NCI-H2107 (cell line): ENCODE measurements around the gene GMNN.
"Not testable (repeated sequence)": the region's sequence is repeated elsewhere in the genome, so short reads cannot be mapped to it uniquely, and the experiment has no call there.

Experiments used
- DNase-seq: peaks from one replicate; lab custom pipeline; 2025; lab: John Stamatoyannopoulos, UW

GMNN gene

GRCh38 chr6:24761851-24762250 lies 12.9 kb upstream of the GMNN start:
- no peak for DNase-seq

DNA sequence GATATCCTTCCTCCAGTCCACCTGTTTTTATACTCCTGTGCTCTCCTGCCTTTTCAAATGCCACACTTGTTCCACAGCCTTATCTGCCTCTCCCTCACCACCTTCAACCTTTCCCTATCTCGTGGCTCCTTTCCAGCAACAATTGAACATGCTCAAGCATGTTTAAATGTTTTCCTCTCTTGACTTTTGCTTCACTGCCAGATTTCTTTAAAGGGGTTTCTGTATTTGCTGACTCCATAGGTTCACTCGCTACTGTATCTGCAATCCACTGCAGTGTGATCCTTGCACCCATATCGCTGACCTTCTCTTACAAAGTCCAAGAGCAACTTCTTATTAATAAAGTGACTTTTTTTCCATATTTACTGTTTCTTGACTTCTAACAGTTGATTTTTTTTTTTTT lies 11.2 kb upstream of the GMNN start:
- DNase-seq: no peak

GRCh38 chr6:24764833-24765828 lies 9.6 kb upstream of the GMNN start:
- DNase-seq: not testable (repeated sequence)

GRCh38 chr6:24765968-24766367 lies 8.8 kb upstream of the GMNN start:
- not testable (repeated sequence) for DNase-seq

GRCh38 chr6:24766680-24767462 lies 7.9 kb upstream of the GMNN start:
- DNase-seq: no peak

DNA sequence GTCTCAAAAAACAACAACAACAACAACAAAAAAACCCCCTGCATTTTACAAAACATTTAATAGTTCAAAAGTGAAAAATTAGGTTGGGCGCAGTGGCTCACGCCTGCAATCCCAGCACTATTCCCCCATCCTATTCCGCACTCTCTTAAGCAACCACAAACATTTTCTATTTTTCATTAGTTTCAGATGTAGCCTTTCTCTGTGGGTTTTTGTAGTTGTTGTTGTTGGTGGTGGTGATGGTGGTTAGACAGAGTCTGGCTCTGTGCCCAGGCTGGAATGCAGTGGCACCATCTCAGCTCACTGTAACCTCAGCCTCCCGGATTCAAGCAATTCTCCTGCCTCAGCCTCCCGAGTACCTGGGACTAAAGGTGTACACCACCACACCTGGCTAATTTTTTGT lies 6.4 kb upstream of the GMNN start:
- DNase-seq: no peak

- no peak for DNase-seq
Observed at GRCh38 chr6:24775520-24776058, 852 bp downstream of the GMNN start.

- no peak for DNase-seq
Observed at GRCh38 chr6:24777227-24777626, 2.5 kb downstream of the GMNN start.

GRCh38 chr6:24778121-24778520 lies 3.4 kb downstream of the GMNN start:
- DNase-seq: no peak

GRCh38 chr6:24778878-24779277 lies 4.1 kb downstream of the GMNN start:
- DNase-seq: no peak

DNA sequence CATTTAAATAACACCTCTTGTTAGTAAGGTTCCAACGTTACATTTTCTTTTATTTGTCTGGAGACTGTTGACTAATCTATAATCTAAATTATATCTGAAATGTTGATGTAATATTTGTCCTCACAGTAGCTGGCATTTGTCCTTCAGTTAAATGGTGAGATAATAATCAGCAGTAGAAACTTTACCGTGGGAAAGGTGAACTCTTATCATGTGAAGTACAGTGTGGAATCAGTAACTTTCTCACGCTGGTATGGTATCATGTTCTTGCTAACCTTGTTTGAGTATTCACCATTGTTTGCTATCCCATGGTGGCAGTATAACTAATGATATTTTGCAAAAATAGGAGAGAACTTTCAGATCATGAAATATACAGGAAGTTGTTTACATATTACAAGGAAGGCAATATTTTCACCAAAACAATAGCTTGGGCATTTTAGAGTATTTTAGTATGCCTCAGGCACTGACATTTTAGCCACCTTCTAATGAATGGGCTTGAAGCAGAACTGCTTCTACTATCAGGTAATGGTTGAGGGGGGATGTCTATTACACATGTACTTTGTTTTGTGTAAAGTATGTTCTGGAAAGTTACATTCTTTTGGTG lies 4.8 kb downstream of the GMNN start:
- no peak for DNase-seq

DNA sequence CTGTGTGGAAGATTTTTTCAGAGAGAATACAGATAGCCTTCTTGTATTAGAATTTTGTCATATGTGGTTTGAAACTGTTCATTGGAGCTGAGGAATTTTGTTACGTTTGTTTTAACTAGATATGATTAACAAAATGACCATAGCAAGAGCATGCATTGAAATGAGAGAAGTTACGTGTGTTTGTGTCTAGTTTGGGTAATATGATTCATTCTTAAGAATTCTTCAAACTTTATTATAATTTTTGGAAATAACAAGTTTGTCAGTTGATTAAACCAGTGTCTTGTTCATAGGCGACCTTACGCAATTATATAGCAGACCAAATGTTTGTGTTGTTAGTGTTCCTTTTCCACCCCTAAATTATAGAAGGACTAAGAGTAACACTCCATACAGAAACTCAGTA lies 5.5 kb downstream of the GMNN start:
- DNase-seq: no peak

DNA sequence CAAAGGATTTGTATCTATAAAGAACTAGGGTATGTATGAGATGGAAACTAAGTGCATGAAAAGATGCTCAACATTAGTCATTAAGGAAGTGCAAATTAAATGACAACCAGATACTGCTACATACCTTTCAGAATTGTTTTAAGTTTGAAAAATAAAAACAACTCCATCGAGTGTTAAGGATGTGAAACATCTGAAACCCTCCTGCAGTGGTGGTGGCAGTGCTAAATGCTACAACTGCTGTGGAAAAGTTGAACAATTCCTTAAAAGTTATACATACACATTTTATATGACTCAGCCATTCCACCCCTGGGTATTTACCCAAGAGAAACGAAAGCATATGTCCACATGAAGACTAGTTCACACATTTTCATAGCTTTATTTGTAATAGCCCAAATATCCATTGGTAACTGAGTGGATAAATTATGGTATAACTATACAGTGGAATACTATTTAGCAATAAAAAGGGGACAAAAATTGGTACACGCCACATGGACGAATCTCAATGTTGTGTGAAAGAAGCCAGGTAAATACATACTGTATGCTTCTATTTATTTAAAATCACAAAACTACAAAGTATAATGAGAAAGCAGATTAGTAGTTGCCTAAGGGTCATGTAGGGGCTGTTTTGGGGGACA lies 13.4 kb downstream of the GMNN start:
- no peak for DNase-seq

DNA sequence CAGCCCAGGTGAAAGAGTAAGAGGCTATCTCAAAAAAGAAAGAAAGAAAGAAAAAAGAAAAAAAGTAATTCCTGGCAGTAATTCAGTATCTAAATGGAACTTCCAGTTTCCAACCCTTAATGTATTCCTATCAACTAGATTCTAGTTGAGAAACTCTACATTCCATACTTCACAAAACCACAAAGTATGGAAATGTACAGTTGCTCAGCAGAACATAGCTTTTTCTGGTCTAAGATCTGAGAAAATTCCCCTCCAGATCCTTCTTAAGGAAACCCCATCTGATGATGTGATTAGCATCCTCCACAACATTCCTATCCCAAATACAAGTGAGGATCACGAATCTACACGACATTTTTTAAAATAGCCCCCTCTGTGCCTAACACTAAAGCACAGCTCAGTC lies 20.4 kb downstream of the GMNN start:
- DNase-seq: no peak

DNA sequence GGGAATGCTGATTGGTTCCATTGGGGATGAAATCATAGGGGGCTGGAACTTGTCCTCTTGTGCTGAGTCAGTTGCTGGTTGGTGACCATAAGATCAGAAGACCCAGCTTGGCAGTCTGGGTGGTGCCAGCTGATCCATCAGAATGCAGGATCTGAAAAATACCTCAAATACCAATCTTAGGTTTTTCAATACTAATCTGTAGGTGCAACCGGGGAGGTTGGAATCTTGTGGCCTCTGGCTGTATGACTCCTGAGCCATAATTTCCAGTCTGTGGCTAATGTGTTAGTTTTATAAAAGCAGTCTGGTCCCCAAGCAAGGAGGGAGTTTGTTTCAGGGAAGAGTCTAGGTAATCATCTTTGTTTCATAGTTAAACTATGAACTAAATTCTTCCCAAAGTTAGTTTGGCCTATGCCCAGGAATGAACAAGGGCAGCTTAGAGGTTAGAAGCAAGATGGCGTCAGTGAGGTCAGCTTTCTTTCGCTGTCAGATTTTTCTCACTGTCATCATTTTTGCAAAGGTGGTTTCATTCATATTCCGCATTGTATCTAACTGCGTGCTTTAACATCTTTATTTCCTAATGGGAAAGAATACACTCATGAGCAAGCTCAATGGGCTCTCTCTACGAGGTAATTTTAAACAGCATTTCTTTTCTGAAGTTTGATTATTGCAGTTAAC lies 22.0 kb downstream of the GMNN start:
- no peak for DNase-seq

GRCh38 chr6:24797596-24798216 lies 23.0 kb downstream of the GMNN start:
- DNase-seq: no peak

DNA sequence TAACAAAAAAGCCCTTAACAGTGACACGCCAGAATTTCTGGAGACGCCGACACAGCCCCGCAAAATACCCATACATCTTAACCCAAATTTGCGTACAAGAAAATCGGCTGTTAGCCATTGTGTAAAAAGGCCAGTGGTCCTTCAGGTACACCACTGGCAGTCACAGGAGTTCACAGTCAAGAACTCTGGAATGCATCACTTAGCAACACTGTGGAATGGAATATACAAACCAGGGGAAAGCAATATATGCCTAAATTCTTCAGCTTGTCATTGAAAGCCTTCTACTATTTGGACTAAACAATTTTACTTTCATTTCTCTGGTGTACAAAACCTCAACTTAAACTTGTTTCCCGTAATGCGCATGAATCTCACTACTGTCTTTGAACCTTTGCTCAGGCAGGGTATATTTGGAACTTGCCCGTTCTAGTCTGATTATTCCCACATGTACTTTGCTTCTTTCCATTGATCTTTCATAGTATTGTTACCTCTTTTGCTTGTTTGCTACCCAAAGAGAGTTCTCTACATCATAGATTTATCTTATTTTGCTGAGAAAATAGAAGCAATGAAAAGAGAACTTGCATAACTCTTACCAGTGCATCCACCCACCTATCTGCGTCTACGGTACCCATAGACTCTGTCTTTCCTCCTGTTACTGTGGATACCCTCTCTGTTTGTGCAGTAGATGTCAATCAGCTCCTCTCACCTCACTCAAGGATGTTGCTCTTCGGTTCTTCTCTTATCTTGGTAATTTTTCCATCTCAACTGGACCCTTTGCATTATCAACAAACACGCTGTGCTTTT lies 24.2 kb downstream of the GMNN start, which contains the start of gene ARMH2:
Gene ARMH2, minus strand, starts transcription at position 178 of the 801 bp plus-strand sequence. Its CDS starts 60 bp downstream, at position 118.
- no peak for DNase-seq

- no peak for DNase-seq
Observed at GRCh38 chr6:24799541-24799915, 24.8 kb downstream of the GMNN start.

DNA sequence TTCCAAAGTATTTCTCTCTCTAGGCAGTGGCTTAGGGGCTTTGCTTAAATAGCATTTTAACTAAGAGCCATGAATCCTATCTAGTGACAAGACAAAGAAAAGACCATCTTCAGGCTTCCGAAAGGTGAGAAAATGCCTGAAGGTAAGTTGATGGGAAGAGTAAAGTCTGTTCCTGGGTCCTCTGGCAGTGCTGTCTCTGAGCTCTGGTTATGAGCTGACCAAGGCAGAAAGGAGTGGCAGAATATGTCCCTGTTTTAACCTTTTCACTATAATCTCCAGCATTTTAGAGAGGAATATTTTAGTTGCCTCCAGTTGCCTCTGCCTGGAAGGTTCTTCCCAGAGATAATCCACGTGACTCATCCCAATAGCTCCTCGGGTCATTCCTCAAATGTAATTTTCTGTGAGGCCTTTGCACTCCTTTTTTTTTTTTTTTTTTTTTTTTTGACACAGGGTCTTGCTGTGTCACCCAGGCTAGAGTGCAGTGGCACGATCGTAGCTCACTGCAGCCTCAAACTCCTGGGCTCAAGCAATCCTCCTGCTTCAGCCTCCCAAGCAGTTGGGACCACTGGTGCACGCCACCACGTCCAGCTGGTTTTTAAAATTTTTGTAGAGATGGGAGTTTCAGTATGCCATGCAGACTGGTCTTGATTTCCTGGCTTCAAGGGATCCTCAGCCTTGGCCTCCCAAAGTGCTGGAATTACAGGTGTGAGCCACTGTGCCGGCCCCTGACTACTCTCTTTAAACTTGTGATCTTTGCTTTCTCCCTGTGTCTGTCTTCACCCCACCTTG lies 27.7 kb downstream of the GMNN start:
- no peak for DNase-seq
